ENCODE results near the gene CEL.

CEL gene

GRCh38 chr9:133103987-133104505, 42.3 kb downstream of the CEL start:
- DNase-seq (ENCODE audit: low read depth in 2 of 2), result no peak

- DNase-seq (ENCODE audit: low read depth in 2 of 2), result no peak
Observed at GRCh38 chr9:133104718-133105460, 43.1 kb downstream of the CEL start.

GRCh38 chr9:133105461-133105770, 43.6 kb downstream of the CEL start:
- no peak for DNase-seq (ENCODE audit: low read depth in 2 of 2)

GRCh38 chr9:133106511-133107244, 44.9 kb downstream of the CEL start:
- no peak for DNase-seq (ENCODE audit: low read depth in 2 of 2)

GRCh38 chr9:133107245-133107722, 45.5 kb downstream of the CEL start:
- DNase-seq (ENCODE audit: low read depth in 2 of 2), result no peak

GRCh38 chr9:133107961-133108793, 46.4 kb downstream of the CEL start:
- no peak for DNase-seq (ENCODE audit: low read depth in 2 of 2)

GRCh38 chr9:133108794-133109641, 47.2 kb downstream of the CEL start:
- DNase-seq (ENCODE audit: low read depth in 2 of 2), result no peak

GRCh38 chr9:133109931-133110650, 48.3 kb downstream of the CEL start:
- no peak for DNase-seq (ENCODE audit: low read depth in 2 of 2)

GRCh38 chr9:133111808-133112662, 50.3 kb downstream of the CEL start:
- no peak for DNase-seq (ENCODE audit: low read depth in 2 of 2)

GRCh38 chr9:133112663-133113026, 50.9 kb downstream of the CEL start:
- no peak for DNase-seq (ENCODE audit: low read depth in 2 of 2)

- DNase-seq (ENCODE audit: low read depth in 2 of 2), result no peak
Observed at GRCh38 chr9:133113163-133113948, 51.6 kb downstream of the CEL start.

- no peak for DNase-seq (ENCODE audit: low read depth in 2 of 2)
Observed at GRCh38 chr9:133113949-133114885, 52.4 kb downstream of the CEL start.

GRCh38 chr9:133114886-133115603, 53.3 kb downstream of the CEL start:
- DNase-seq (ENCODE audit: low read depth in 2 of 2), result no peak

- DNase-seq (ENCODE audit: low read depth in 2 of 2), result no peak
Observed at GRCh38 chr9:133115604-133116345, 54.0 kb downstream of the CEL start.

- no peak for DNase-seq (ENCODE audit: low read depth in 2 of 2)
Observed at GRCh38 chr9:133116346-133117231, 54.8 kb downstream of the CEL start.
